Islet of Langerhans (tissue), 1 donor: ENCODE data around the gene CACNA1B.
"Not testable (repeated sequence)": the region's sequence is repeated elsewhere in the genome, so short reads cannot be mapped to it uniquely, and the experiment has no call there.

Experiments used
- FAIRE-seq: peaks from one replicate; lab custom pipeline; 2011; peaks lifted over from hg19 to GRCh38; lab: Jason Lieb, UNC

The CACNA1B gene

GRCh38 chr9:138015021-138015829, 137.6 kb downstream of the CACNA1B start:
- FAIRE-seq: no peak

GRCh38 chr9:138016406-138017187, 139.0 kb downstream of the CACNA1B start:
- FAIRE-seq: no peak

GRCh38 chr9:138017200-138017599, 139.6 kb downstream of the CACNA1B start:
- FAIRE-seq: no peak

- not testable (repeated sequence) for FAIRE-seq
Measured at GRCh38 chr9:138019514-138019913, 141.9 kb downstream of the CACNA1B start.

- FAIRE-seq: no peak
Measured at GRCh38 chr9:138020120-138020794, 142.7 kb downstream of the CACNA1B start.

- FAIRE-seq: no peak
Measured at GRCh38 chr9:138020795-138021182, 143.2 kb downstream of the CACNA1B start.

- FAIRE-seq: no peak
Measured at GRCh38 chr9:138021251-138022056, 143.9 kb downstream of the CACNA1B start.

GRCh38 chr9:138022121-138022741, 144.6 kb downstream of the CACNA1B start:
- no peak for FAIRE-seq

- no peak for FAIRE-seq
Measured at GRCh38 chr9:138022756-138023393, 145.3 kb downstream of the CACNA1B start.

GRCh38 chr9:138023394-138024124, 146.0 kb downstream of the CACNA1B start:
- FAIRE-seq: no peak

GRCh38 chr9:138024131-138024530, 146.5 kb downstream of the CACNA1B start:
- FAIRE-seq: no peak

- no peak for FAIRE-seq
Measured at GRCh38 chr9:138024831-138025291, 147.3 kb downstream of the CACNA1B start.

- no peak for FAIRE-seq
Measured at GRCh38 chr9:138025417-138025816, 147.8 kb downstream of the CACNA1B start.

GRCh38 chr9:138025908-138026307, 148.3 kb downstream of the CACNA1B start:
- FAIRE-seq: no peak

GRCh38 chr9:138028596-138028995, 151.0 kb downstream of the CACNA1B start:
- no peak for FAIRE-seq

- no peak for FAIRE-seq
Measured at GRCh38 chr9:138031186-138031585, 153.6 kb downstream of the CACNA1B start.

- FAIRE-seq: no peak
Measured at GRCh38 chr9:138033950-138034349, 156.4 kb downstream of the CACNA1B start.

- FAIRE-seq: no peak
Measured at GRCh38 chr9:138037140-138037539, 159.6 kb downstream of the CACNA1B start.

GRCh38 chr9:138038244-138038671, 160.7 kb downstream of the CACNA1B start:
- no peak for FAIRE-seq
